Ascending aorta (tissue), 2 donors: ENCODE measurements around the gene THRB. TPM values are rescaled to one million over a fixed set of nuclear protein-coding genes. Genes with fewer than 3 reads are reported as not detected.

Source experiments
- DNase-seq, 2 donors: peaks; one replicate each; pipeline ENCODE4 v3.0.0-alpha.2; 2019; ENCODE audit warnings: low spot score in 2 of 2
- H3K27ac ChIP-seq, 2 donors: fragments of 200-600 bp; sonication (generic); one replicate each; pipeline ENCODE4 v1.5.1; 2016 to 2017; ENCODE audit warnings: mild to moderate bottlenecking in 1 of 2
- H3K27me3 ChIP-seq: fragments of 200-600 bp; sonication (generic); one replicate; pipeline ENCODE4 v1.5.1; 2017
- H3K36me3 ChIP-seq, 2 donors: fragments of 200-600 bp; sonication (generic); one replicate each; pipeline ENCODE4 v1.5.1; 2016
- H3K4me1 ChIP-seq, 2 donors: fragments of 200-600 bp; sonication (generic); one replicate each; pipeline ENCODE4 v1.5.1; 2016 to 2017; ENCODE audit warnings: mild to moderate bottlenecking in 1 of 2
- H3K4me3 ChIP-seq, 2 donors: fragments of 200-600 bp; sonication (generic); one replicate each; pipeline ENCODE4 v1.5.1; 2016 to 2017; ENCODE audit warnings: mild to moderate bottlenecking in 1 of 2
- H3K9me3 ChIP-seq, 2 donors: fragments of 200-600 bp; sonication (generic); one replicate each; pipeline ENCODE4 v1.5.1; 2016
- intact Hi-C: fragments of 100-400 bp; cut with DNase I; formaldehyde crosslinking; loops from one replicate; pipeline ENCODE4 v1.15.1; 2023
- total RNA-seq: library from RNA; depleted of rRNA; stranded (reverse); fragments of >200 nt; gene quantifications from one replicate; pipeline ENCODE4 v1.1.0, GENCODE V29; 2016
- TF ChIP-seq, protein P1 (sequence below), 3 experiments: fragments of 200-600 bp in 2 of 3; fragments of 450-650 bp in 1 of 3; sonication (generic) in 2 of 3; IDR thresholded peaks; one replicate each; pipeline ENCODE4 v1.5.1; 2016 to 2019; ENCODE audit warnings: antibody characterized with exemption in 3 of 3, mild to moderate bottlenecking in 1 of 3, moderate library complexity in 1 of 3

The THRB gene
- total RNA-seq, 1 donor from 2014 or later: 24.7 TPM

DNA sequence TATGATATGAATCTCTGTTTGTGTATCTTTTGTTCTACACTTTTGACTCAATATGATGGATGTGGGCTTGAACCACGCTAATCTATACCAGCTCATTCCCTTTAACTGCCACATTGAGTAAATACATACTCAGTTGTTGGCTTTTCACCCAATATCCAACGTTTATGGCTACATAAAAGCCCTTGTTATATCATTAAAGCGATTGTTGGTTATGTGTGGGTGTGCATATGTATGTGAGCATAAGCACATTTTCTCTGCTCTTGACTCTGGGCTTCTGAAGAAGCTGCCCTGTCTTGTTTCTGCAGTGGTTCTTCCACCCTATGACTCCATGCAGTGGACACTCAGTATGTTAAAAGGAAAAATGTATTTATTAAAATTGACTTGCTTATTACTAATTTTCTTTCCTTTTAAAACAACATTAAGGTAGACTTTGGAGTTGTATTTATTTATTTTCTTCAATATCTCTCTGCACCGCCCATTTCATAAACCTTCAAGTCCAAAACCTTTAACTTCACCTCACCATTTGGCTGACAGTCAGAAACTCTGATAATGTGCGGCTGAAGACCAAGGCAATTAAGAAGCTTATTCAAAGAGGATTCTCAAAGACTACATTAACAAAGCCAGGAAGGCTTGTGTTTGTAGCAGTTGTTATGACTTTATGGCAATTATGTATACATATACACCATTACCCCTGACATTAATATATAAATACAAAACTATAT is 156.1 kb downstream of the THRB start:
- H3K27me3 ChIP-seq: no peaks in the 10 kb centered on the region
- no peak overlapping the region for H3K4me3 ChIP-seq
- peaks cover 0 to under 1% of the 10 kb centered on the region in 2 donors for H3K36me3 ChIP-seq
- no peak overlapping the region for H3K27ac ChIP-seq
- H3K9me3 ChIP-seq: no peaks in the 10 kb centered on the region
- intact Hi-C loops: loop anchor here (5.0 kb wide), 1 partner anchor 46 kb away; no protein-coding TSS in a partner anchor
- H3K4me1 ChIP-seq: peaks cover 3 to 46% of the 10 kb centered on the region in 2 donors
- no peak for DNase-seq
- TF ChIP-seq, protein P1, sequence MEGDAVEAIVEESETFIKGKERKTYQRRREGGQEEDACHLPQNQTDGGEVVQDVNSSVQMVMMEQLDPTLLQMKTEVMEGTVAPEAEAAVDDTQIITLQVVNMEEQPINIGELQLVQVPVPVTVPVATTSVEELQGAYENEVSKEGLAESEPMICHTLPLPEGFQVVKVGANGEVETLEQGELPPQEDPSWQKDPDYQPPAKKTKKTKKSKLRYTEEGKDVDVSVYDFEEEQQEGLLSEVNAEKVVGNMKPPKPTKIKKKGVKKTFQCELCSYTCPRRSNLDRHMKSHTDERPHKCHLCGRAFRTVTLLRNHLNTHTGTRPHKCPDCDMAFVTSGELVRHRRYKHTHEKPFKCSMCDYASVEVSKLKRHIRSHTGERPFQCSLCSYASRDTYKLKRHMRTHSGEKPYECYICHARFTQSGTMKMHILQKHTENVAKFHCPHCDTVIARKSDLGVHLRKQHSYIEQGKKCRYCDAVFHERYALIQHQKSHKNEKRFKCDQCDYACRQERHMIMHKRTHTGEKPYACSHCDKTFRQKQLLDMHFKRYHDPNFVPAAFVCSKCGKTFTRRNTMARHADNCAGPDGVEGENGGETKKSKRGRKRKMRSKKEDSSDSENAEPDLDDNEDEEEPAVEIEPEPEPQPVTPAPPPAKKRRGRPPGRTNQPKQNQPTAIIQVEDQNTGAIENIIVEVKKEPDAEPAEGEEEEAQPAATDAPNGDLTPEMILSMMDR (IDR thresholded peaks at IDR 0.05): no peak

DNA sequence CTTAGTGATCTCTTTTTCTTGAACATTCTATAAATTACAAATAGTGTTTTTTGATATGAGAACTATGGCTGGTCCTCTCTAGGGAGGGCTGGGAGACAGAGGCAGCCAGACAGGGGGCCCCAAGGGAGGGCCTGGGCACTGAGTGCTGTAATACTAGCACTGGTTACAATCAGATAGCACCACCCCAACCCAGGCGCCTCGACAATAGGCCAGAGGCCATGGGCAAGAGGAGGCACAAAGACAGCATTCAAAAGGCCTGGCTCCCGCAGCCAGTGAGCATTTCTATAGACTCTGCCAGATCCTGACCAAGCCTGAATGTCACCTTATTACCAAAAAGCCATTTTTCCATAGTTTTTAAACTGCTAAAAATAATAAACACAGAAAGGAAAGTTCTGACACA is 158.5 kb downstream of the THRB start:
- intact Hi-C loops: loop anchor here (5.0 kb wide), 1 partner anchor 44 kb away; no protein-coding TSS in a partner anchor
- Histone ChIP-seq H3K27ac (peak overlapping the region; percentile 24 to 56), H3K27me3 (no peaks in the 10 kb centered on the region), H3K9me3 (no peaks in the 10 kb centered on the region), H3K36me3 (peaks cover 6 to 9% of the 10 kb centered on the region in 2 donors), H3K4me3 (no peak overlapping the region), H3K4me1 (peaks cover 0 to 35% of the 10 kb centered on the region in 2 donors)
- TF ChIP-seq, protein P1 (IDR thresholded peaks at IDR 0.05): no peak
- no peak for DNase-seq

DNA sequence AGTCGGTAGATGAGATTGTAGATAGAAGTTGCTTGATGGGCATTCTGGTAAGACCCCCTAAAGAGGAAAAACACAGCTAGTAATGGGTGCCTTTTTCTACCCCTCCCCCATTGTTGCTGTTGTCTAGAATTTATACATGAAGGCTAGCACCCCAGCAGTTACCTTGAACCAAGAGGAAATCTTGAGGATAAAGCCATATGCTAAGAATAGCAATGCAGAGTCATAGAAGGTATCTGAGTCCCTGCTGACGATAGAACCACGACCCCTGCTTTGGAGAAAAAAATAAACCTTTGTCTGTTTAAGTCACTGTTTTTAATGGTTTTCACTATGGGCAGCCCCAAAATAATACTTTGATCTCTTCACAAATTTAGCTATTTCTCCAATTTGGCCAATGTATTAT is 162.6 kb downstream of the THRB start:
- Histone ChIP-seq H3K4me1 (peaks cover 0 to 12% of the 10 kb centered on the region in 2 donors), H3K27ac (peak overlapping the region in 1 of 2 donors; percentile 5), H3K27me3 (no peaks in the 10 kb centered on the region), H3K36me3 (peaks cover 6 to 9% of the 10 kb centered on the region in 2 donors), H3K4me3 (no peak overlapping the region), H3K9me3 (no peaks in the 10 kb centered on the region)
- TF ChIP-seq, protein P1 (IDR thresholded peaks at IDR 0.05): no peak
- DNase-seq: no peak
- intact Hi-C loops: no loop called here

DNA sequence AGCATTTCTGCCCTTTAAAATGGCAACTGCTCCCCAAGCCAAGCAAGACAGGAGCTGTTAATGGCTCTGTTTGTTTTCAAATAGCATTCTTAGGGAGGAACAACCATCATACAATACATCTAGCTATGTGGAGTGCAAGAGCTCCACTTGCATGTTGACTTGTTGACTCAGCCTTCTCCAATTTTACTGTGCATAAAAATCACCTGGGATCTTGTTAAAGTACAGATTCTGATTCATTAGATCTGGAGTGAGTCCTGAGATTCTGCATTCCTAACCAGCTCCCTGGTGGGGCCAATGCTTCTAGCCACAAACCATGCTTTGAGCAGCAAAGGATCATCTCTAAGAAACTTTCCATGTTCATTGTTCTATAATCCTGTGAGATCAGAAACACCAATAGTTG is 171.4 kb downstream of the THRB start:
- intact Hi-C loops: no loop called here
- no peak overlapping the region for H3K4me3 ChIP-seq
- no peaks in the 10 kb centered on the region for H3K36me3 ChIP-seq
- no peaks in the 10 kb centered on the region for H3K27me3 ChIP-seq
- H3K9me3 ChIP-seq: no peaks in the 10 kb centered on the region
- no peak for DNase-seq
- H3K4me1 ChIP-seq: peaks cover 0 to 4% of the 10 kb centered on the region in 2 donors
- H3K27ac ChIP-seq: no peak overlapping the region
- TF ChIP-seq, protein P1 (IDR thresholded peaks at IDR 0.05): no peak

DNA sequence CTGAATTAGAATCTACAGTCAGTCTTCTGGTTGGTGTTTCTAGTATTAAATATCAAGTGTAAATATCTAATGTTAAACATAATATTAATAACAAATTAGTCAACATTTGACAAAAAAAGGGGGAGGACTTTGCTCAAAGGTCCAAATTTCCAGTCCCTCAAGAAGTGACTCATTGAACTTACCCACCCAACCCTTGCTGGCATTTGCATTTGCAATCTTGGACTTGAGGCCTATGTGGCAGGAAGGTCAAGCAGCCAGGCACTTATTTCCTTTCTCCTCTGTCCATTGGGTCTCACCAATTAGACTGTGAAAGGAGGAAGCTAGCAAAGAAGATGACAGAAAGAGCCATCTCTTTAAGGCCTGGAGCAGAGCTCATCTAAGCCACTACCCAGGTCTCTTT is 174.0 kb downstream of the THRB start:
- intact Hi-C loops: no loop called here
- Histone ChIP-seq H3K36me3 (peaks cover 0 to 9% of the 10 kb centered on the region in 2 donors), H3K4me1 (peaks cover 0 to 12% of the 10 kb centered on the region in 2 donors), H3K4me3 (no peak overlapping the region), H3K27me3 (no peaks in the 10 kb centered on the region), H3K9me3 (no peaks in the 10 kb centered on the region), H3K27ac (peak overlapping the region in 1 of 2 donors; percentile 60)
- TF ChIP-seq, protein P1 (IDR thresholded peaks at IDR 0.05): no peak
- DNase-seq: no peak
